ENCODE measurements around the gene CYP2R1.

CYP2R1 gene

GRCh38 chr11:14894657-14895598, 2.9 kb upstream of the CYP2R1 start:
- no peaks in the 10 kb centered on the region for H3K27me3 ChIP-seq (ENCODE audit: insufficient read depth, low read length)
- no peaks in the 10 kb centered on the region for H3K79me2 ChIP-seq (ENCODE audit: insufficient read depth, low read length)
- no peak overlapping the region for H3K27ac ChIP-seq (ENCODE audit: low read depth, low read length, poor library complexity, severe bottlenecking)
- no peak for TF ChIP-seq EZH2 (IDR thresholded peaks at IDR 0.05; ENCODE audit: borderline replicate concordance, low read length)
- TF ChIP-seq, protein P1, sequence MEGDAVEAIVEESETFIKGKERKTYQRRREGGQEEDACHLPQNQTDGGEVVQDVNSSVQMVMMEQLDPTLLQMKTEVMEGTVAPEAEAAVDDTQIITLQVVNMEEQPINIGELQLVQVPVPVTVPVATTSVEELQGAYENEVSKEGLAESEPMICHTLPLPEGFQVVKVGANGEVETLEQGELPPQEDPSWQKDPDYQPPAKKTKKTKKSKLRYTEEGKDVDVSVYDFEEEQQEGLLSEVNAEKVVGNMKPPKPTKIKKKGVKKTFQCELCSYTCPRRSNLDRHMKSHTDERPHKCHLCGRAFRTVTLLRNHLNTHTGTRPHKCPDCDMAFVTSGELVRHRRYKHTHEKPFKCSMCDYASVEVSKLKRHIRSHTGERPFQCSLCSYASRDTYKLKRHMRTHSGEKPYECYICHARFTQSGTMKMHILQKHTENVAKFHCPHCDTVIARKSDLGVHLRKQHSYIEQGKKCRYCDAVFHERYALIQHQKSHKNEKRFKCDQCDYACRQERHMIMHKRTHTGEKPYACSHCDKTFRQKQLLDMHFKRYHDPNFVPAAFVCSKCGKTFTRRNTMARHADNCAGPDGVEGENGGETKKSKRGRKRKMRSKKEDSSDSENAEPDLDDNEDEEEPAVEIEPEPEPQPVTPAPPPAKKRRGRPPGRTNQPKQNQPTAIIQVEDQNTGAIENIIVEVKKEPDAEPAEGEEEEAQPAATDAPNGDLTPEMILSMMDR (IDR thresholded peaks at IDR 0.05; ENCODE audit: low read length), result no peak
- H3K4me1 ChIP-seq (ENCODE audit: insufficient read depth, low read length, severe bottlenecking), result peaks cover 9% of the 10 kb centered on the region
- H3K9me2 ChIP-seq (ENCODE audit: low read depth, low read length), result no peaks in the 10 kb centered on the region
- H3F3A ChIP-seq (ENCODE audit: insufficient read depth, low read length), result no peaks in the 10 kb centered on the region
- no peak overlapping the region for H3K4me3 ChIP-seq (ENCODE audit: low read depth, low read length, poor library complexity, severe bottlenecking)
- H2AFZ ChIP-seq (ENCODE audit: low read length), result no peak overlapping the region
- H3K36me3 ChIP-seq (ENCODE audit: insufficient read depth, low read length), result peaks cover 3% of the 10 kb centered on the region; the same call in 1 of the 2 replicates
- H4K20me1 ChIP-seq (ENCODE audit: insufficient read depth, low read length), result no peaks in the 10 kb centered on the region
- H3K4me2 ChIP-seq (ENCODE audit: low read length), result no peak overlapping the region
- no peak overlapping the region for H3K9ac ChIP-seq (ENCODE audit: low read length)
- H3K9me3 ChIP-seq (ENCODE audit: low read length), result no peaks in the 10 kb centered on the region

DNA sequence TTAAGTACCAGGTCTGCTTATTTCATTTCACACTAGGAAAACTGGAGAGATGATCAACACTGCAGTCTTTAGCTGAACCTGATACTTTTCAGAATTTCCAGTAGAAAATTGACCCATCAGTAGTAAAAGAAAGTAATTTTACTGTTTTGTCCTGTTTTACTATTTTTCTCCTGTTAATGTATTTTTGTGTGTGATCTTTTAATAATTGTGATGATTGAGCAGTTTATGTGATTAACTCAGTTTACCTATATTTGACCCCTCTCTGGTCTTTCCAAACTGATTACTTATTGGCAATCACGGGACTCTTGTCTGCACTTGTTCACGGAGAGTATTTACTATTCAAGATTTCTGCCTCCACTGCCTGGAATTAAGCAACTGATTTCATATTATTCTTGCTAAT, 546 bp upstream of the CYP2R1 start:
- Histone ChIP-seq H3K9ac (ENCODE audit: low read length) (no peak overlapping the region; the same call in 1 of the 2 replicates), H3K79me2 (ENCODE audit: insufficient read depth, low read length) (no peaks in the 10 kb centered on the region), H3F3A (ENCODE audit: insufficient read depth, low read length) (no peaks in the 10 kb centered on the region), H3K9me2 (ENCODE audit: low read depth, low read length) (no peaks in the 10 kb centered on the region), H3K4me1 (ENCODE audit: insufficient read depth, low read length, severe bottlenecking) (peaks cover 25% of the 10 kb centered on the region), H3K4me3 (ENCODE audit: low read depth, low read length, poor library complexity, severe bottlenecking) (peak overlapping the region; percentile 71), H2AFZ (ENCODE audit: low read length) (no peak overlapping the region), H3K27me3 (ENCODE audit: insufficient read depth, low read length) (no peaks in the 10 kb centered on the region), H3K4me2 (ENCODE audit: low read length) (peak overlapping the region; percentile 83), H3K9me3 (ENCODE audit: low read length) (no peaks in the 10 kb centered on the region), H3K27ac (ENCODE audit: low read depth, low read length, poor library complexity, severe bottlenecking) (no peak overlapping the region), H3K36me3 (ENCODE audit: insufficient read depth, low read length) (peaks cover 3% of the 10 kb centered on the region; the same call in 1 of the 2 replicates), H4K20me1 (ENCODE audit: insufficient read depth, low read length) (no peaks in the 10 kb centered on the region)
- TF ChIP-seq EZH2 (IDR thresholded peaks at IDR 0.05; ENCODE audit: borderline replicate concordance, low read length), result no peak
- TF ChIP-seq, protein P1 (IDR thresholded peaks at IDR 0.05; ENCODE audit: low read length), result no peak

- peaks cover 25% of the 10 kb centered on the region for H3K4me1 ChIP-seq (ENCODE audit: insufficient read depth, low read length, severe bottlenecking)
These were observed 642 bp downstream of the CYP2R1 start for GRCh38 chr11:14891143-14892035.

More at GRCh38 chr11:14891143-14892035, 642 bp downstream of the CYP2R1 start:
- Histone ChIP-seq H3K36me3 (ENCODE audit: insufficient read depth, low read length) (peaks cover 3% of the 10 kb centered on the region; the same call in 1 of the 2 replicates), H3K79me2 (ENCODE audit: insufficient read depth, low read length) (no peaks in the 10 kb centered on the region), H3K9me3 (ENCODE audit: low read length) (no peaks in the 10 kb centered on the region), H3K9ac (ENCODE audit: low read length) (peak overlapping the region; percentile 71), H3K9me2 (ENCODE audit: low read depth, low read length) (no peaks in the 10 kb centered on the region), H3K27ac (ENCODE audit: low read depth, low read length, poor library complexity, severe bottlenecking) (peak overlapping the region; percentile 63), H3K4me2 (ENCODE audit: low read length) (peak overlapping the region; percentile 83), H2AFZ (ENCODE audit: low read length) (no peak overlapping the region), H3K27me3 (ENCODE audit: insufficient read depth, low read length) (no peaks in the 10 kb centered on the region), H4K20me1 (ENCODE audit: insufficient read depth, low read length) (no peaks in the 10 kb centered on the region), H3K4me3 (ENCODE audit: low read depth, low read length, poor library complexity, severe bottlenecking) (peak overlapping the region; percentile 71), H3F3A (ENCODE audit: insufficient read depth, low read length) (no peaks in the 10 kb centered on the region)
- TF ChIP-seq, protein P1 (IDR thresholded peaks at IDR 0.05; ENCODE audit: low read length), result 0 out of 2 replicates have a peak, but pooled peaks have one; percentile 3
- TF ChIP-seq EZH2 (IDR thresholded peaks at IDR 0.05; ENCODE audit: borderline replicate concordance, low read length), result no peak
